ENCODE data around the gene ADAMTSL2.
A peak's percentile ranks its signal among the peaks of the same experiment; 100 is the strongest.

Gene ADAMTSL2

DNA sequence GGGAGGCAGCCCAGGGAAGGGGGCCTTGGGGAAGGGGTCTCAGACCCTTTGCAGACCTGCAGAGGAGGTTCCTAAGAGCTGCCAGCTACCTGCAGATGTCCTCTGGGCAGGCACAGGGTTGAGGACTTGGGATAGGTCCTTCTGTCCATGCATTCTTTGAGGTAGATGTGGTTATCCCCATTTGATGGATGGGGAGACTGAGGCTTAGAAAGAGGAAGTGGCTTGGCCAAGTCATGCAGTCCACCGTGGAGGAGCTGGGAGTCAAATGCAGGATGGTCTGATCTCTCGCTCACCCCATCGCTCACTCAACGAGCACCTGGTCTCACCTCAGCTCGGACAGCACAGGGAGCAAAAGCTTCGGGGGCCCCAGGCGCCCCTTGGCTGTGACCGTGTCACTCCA lies 20.2 kb downstream of the ADAMTSL2 start:
- no peak for TF ChIP-seq CTCF (IDR thresholded peaks at IDR 0.05; ENCODE audit: low read depth, low read length)
- H3K4me3 ChIP-seq (ENCODE audit: low read depth, low read length): no peak overlapping the region

DNA sequence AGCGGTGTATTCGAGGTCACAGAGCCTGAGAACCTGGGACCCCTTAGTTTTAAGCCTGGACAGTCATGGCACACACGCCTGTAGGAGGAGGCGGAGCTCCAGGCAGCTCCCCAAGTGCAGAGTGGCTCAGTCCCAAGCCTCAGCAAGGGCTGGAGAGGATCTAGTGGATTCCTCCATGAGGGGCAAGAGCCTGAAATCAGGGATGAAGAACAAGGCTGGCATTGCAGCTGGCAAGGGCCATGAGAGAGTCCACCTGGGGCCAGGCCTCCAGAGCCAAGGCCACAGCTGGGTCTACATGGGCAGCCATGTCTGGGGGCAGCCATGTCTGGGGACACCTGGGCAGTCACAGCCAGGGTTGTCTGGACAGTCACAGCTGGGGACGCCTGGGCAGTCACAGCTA lies 21.9 kb downstream of the ADAMTSL2 start:
- no peak for TF ChIP-seq CTCF (IDR thresholded peaks at IDR 0.05; ENCODE audit: low read depth, low read length)

GRCh38 chr9:133557581-133557980 lies 23.1 kb downstream of the ADAMTSL2 start:
- no peak overlapping the region for H3K4me3 ChIP-seq (ENCODE audit: low read depth, low read length)
- TF ChIP-seq CTCF (IDR thresholded peaks at IDR 0.05; ENCODE audit: low read depth, low read length): no peak

More for the DNA sequence above, 21.9 kb downstream of the ADAMTSL2 start:
- H3K4me3 ChIP-seq (ENCODE audit: low read depth, low read length): no peak overlapping the region

GRCh38 chr9:133558191-133559126 lies 24.0 kb downstream of the ADAMTSL2 start:
- no peak for TF ChIP-seq CTCF (IDR thresholded peaks at IDR 0.05; ENCODE audit: low read depth, low read length)
- H3K4me3 ChIP-seq (ENCODE audit: low read depth, low read length): peak overlapping the region; percentile 39

DNA sequence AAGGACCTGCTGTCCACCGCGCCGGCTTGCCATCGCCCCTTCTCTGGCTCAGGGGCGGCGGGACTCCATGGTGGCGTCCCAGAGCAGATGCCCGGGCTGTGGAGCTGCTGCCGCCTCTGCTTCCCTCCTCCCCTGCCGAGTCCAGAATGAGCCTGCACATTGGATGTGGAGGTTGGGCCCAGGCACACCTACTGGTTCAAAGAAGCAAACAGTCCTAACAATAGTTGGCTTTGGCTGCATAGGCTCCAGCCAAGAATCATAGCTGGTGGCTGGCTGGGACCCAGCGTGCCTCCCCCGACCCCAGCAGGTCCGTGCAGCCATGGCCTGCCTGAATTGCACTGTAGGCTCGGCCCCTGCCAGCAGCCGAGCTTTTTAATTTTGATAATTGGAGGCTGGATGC lies 25.8 kb downstream of the ADAMTSL2 start:
- no peak overlapping the region for H3K4me3 ChIP-seq (ENCODE audit: low read depth, low read length)
- TF ChIP-seq CTCF (IDR thresholded peaks at IDR 0.05; ENCODE audit: low read depth, low read length): no peak

- TF ChIP-seq CTCF (IDR thresholded peaks at IDR 0.05; ENCODE audit: low read depth, low read length): no peak
- H3K4me3 ChIP-seq (ENCODE audit: low read depth, low read length): no peak overlapping the region
Measured at GRCh38 chr9:133560944-133561343, 26.4 kb downstream of the ADAMTSL2 start.

DNA sequence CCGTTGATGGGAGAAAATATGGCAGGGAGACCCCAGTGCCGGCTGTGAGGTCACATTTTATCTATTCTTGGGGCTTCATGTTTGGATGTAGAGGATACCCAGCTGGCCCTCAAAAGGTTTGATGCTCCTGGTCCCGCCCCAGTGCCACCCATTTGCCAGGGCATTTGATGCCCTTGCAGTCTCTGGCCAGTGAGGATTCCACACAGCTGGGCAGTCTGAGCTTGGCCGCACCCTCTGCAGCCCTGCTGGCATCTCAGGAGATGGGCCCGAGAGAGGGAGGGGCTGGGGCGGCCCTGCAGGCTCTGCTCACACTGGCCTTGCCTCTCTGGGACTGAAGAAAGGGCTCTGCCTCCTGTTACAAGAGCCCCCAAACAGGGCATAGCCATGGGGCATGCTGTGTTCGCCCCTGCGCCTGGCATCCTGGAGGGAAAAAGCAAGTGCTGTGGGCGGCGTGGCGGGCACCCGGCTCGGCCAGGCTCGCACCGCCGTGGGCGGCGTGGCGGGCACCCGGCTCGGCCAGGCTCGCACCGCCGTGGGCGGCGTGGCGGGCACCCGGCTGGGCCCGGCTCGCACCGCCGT lies 27.6 kb downstream of the ADAMTSL2 start:
- TF ChIP-seq CTCF (IDR thresholded peaks at IDR 0.05; ENCODE audit: low read depth, low read length): no peak
- no peak overlapping the region for H3K4me3 ChIP-seq (ENCODE audit: low read depth, low read length)

Data from WI38 (cell line).